SK-N-MC (cell line): ENCODE data around the gene HDAC6.

Experiments used
- EZH2 ChIP-seq: fragments of 200-600 bp; sonication (generic); IDR thresholded peaks from one replicate; pipeline ENCODE4 v1.6.1; 2017; ENCODE audit warnings: antibody characterized with exemption
- POLR2AphosphoS5 ChIP-seq: IDR thresholded peaks from 2 replicates; pipeline ENCODE4 v1.6.1; 2012; ENCODE audit warnings: mild to moderate bottlenecking, low read depth, low read length, borderline replicate concordance

GRCh38 chrX:48786825-48787504 is 14.9 kb upstream of the HDAC6 start:
- TF ChIP-seq EZH2: no peak
- no peak for TF ChIP-seq POLR2AphosphoS5
